Stomach (tissue), 9 donors: ENCODE measurements around the gene THAP6. TPM values are rescaled to one million over a fixed set of nuclear protein-coding genes. Genes with fewer than 3 reads are reported as not detected.
A peak's percentile ranks its signal among the peaks of the same experiment; 100 is the strongest.
"Not testable (repeated sequence)": the region's sequence is repeated elsewhere in the genome, so short reads cannot be mapped to it uniquely, and the experiment has no call there.

Experiments used
- DNase-seq, 2 donors: peaks; one replicate each; pipeline versions ENCODE4 v3.0.0 to v3.0.0-alpha.2; 2013 to 2019
- H3K27ac ChIP-seq, 5 donors: fragments of 200-600 bp in 4 of 5; sonication (generic) in 4 of 5; one replicate each; pipeline ENCODE4 v1.5.1; 2013 to 2019; ENCODE audit warnings: mild to moderate bottlenecking in 1 of 5, moderate library complexity in 1 of 5
- H3K27me3 ChIP-seq, 3 donors: fragments of 200-600 bp; sonication (generic); one replicate each; pipeline ENCODE4 v1.5.1; 2017 to 2019; ENCODE audit warnings: mixed run types in 1 of 3
- H3K36me3 ChIP-seq, 4 donors: fragments of 200-600 bp; sonication (generic); 1 replicate in 3 of 4; 2 replicates in 1 of 4; pipeline ENCODE4 v1.5.1; 2016 to 2019
- H3K4me1 ChIP-seq, 4 donors: fragments of 200-600 bp; sonication (generic); one replicate each; pipeline ENCODE4 v1.5.1; 2016 to 2019
- H3K4me3 ChIP-seq, 4 donors: fragments of 200-600 bp; sonication (generic) in 3 of 4; one replicate each; pipeline ENCODE4 v1.5.1; 2016 to 2019; ENCODE audit warnings: mild to moderate bottlenecking in 1 of 4
- H3K9me3 ChIP-seq, 4 donors: fragments of 200-600 bp; sonication (generic); one replicate each; pipeline ENCODE4 v1.5.1; 2016 to 2019
- CTCF ChIP-seq, 7 experiments: fragments of 450-650 bp in 4 of 7; fragments of 200-600 bp in 3 of 7; sonication (generic) in 3 of 7; IDR thresholded peaks; one replicate each; pipeline ENCODE4 v1.5.1; 2016 to 2019; ENCODE audit warnings: antibody characterized with exemption in 7 of 7, control low read depth in 2 of 7, mild to moderate bottlenecking in 1 of 7
- EP300 ChIP-seq: sonication (generic); formaldehyde crosslinking; IDR thresholded peaks from one replicate; pipeline ENCODE4 v1.6.1; 2017; ENCODE audit warnings: antibody characterized with exemption
- POLR2A ChIP-seq, 4 donors: fragments of 450-650 bp; IDR thresholded peaks; one replicate each; pipeline ENCODE4 v1.6.1; 2016; ENCODE audit warnings: antibody characterized with exemption in 4 of 4, control low read depth in 2 of 4, mild to moderate bottlenecking in 1 of 4, moderate library complexity in 1 of 4
- POLR2AphosphoS5 ChIP-seq, 3 donors: sonication (generic); formaldehyde crosslinking; IDR thresholded peaks; one replicate each; pipeline ENCODE4 v1.6.1; 2016; ENCODE audit warnings: antibody characterized with exemption in 3 of 3
- WGBS, 5 donors: extraction: QIAGEN DNeasy Blood & Tissue Kit in 3 of 5; methylation state at CpG; one replicate each; pipeline versions ENCODE4 v1.1.5 to v1.1.7; 2013 to 2018; 5-methylcytosine and 5-hydroxymethylcytosine counted together
- intact Hi-C: fragments of 100-400 bp; cut with DNase I; formaldehyde crosslinking; loops from one replicate; pipeline ENCODE4 v1.15.1; 2023; ENCODE audit warnings: low total_unique reads
- polyA plus RNA-seq, 3 donors: library from polyadenylated mRNA; stranded (reverse); fragments of 200-250 nt; gene quantifications; one replicate each; pipeline ENCODE4 v1.2.3, GENCODE V29; 2013
- total RNA-seq, 5 donors: library from RNA; depleted of rRNA; stranded (reverse); fragments of >200 nt; gene quantifications; one replicate each; pipeline versions ENCODE4 v1.1.0 to v1.2.3, GENCODE V29; 2014 to 2016
- donor health status: healthy with polysubstance abuse.
- donor health status: Bipolar disorder and iron deficiency.
- donor health status: healthy.

Gene THAP6
- total and polyA plus RNA-seq, 8 donors: 2.0 to 30.3 (median 6.9) TPM; not detected in 1

GRCh38 chr4:75499900-75500299 is 14.4 kb upstream of the THAP6 start:
- intact Hi-C loops: no loop called here
- Histone ChIP-seq H3K4me3 (no peak overlapping the region), H3K27me3 (no peaks in the 10 kb centered on the region), H3K27ac (no peak overlapping the region), H3K4me1 (peaks cover 0 to 32% (median 14%) of the 10 kb centered on the region in 4 donors), H3K9me3 (no peaks in the 10 kb centered on the region), H3K36me3 (peaks cover 16 to 71% (median 61%) of the 10 kb centered on the region in 4 donors)
- TF ChIP-seq POLR2AphosphoS5 (IDR thresholded peaks at IDR 0.05): no peak
- WGBS, 5 donors: 94 to 99% (median 97%) methylated on average over 2 of the region's 2 CpGs
- no peak for DNase-seq

GRCh38 chr4:75502671-75503070 is 11.6 kb upstream of the THAP6 start:
- no peaks in the 10 kb centered on the region for H3K27me3 ChIP-seq
- H3K4me1 ChIP-seq: peaks cover 4 to 26% (median 11%) of the 10 kb centered on the region in 4 donors
- H3K27ac ChIP-seq: no peak overlapping the region
- intact Hi-C loops: no loop called here
- TF ChIP-seq POLR2AphosphoS5 (IDR thresholded peaks at IDR 0.05) (no peak), CTCF (IDR thresholded peaks at IDR 0.05) (no peak), EP300 (no peak)
- DNase-seq: no peak
- no peaks in the 10 kb centered on the region for H3K9me3 ChIP-seq
- H3K36me3 ChIP-seq: peaks cover 16 to 88% (median 65%) of the 10 kb centered on the region in 4 donors
- no peak overlapping the region for H3K4me3 ChIP-seq
- WGBS, 5 donors: 92 to 97% (median 94%) methylated on average over 2 of the region's 2 CpGs

- intact Hi-C loops: no loop called here
- Histone ChIP-seq H3K36me3 (peaks cover 11 to 69% (median 47%) of the 10 kb centered on the region in 4 donors), H3K4me3 (no peak overlapping the region), H3K27me3 (no peaks in the 10 kb centered on the region), H3K27ac (no peak overlapping the region), H3K9me3 (no peaks in the 10 kb centered on the region), H3K4me1 (peaks cover 4 to 53% (median 29%) of the 10 kb centered on the region in 4 donors)
- 41 to 67% (median 52%) methylated on average over 2 of the region's 2 CpGs for WGBS, 5 donors
- DNase-seq: no peak
- TF ChIP-seq POLR2A (IDR thresholded peaks at IDR 0.05): no peak
- TF ChIP-seq CTCF (IDR thresholded peaks at IDR 0.05): no peak
- no peak for TF ChIP-seq POLR2AphosphoS5 (IDR thresholded peaks at IDR 0.05)
- no peak for TF ChIP-seq EP300
Measured at GRCh38 chr4:75505630-75506029, 8.6 kb upstream of the THAP6 start.

GRCh38 chr4:75509592-75509991 is 4.7 kb upstream of the THAP6 start:
- H3K4me3 ChIP-seq, DNase-seq, H3K9me3 ChIP-seq, H3K27me3 ChIP-seq, H3K27ac ChIP-seq, intact Hi-C loops: not testable (repeated sequence)
- 62 to 79% (median 68%) methylated on average over 4 of the region's 4 CpGs for WGBS, 5 donors
- Histone ChIP-seq H3K4me1 (peaks cover 30 to 76% (median 53%) of the 10 kb centered on the region in 4 donors), H3K36me3 (peaks cover 0 to 35% (median 19%) of the 10 kb centered on the region in 4 donors)

- Histone ChIP-seq H3K27ac (peak overlapping the region in 3 of 5 donors; percentile 93 to 99 (median 97)), H3K4me1 (peaks cover 31 to 72% (median 60%) of the 10 kb centered on the region in 4 donors), H3K9me3 (no peaks in the 10 kb centered on the region), H3K4me3 (peak overlapping the region in 2 of 4 donors; percentile 82 to 91), H3K27me3 (no peaks in the 10 kb centered on the region), H3K36me3 (peaks cover 3 to 16% (median 8%) of the 10 kb centered on the region in 4 donors)
- intact Hi-C loops: no loop called here
- peak in 1 of 2 donors; percentile 6 for DNase-seq
- 60 to 71% (median 62%) methylated on average over 3 of the region's 3 CpGs for WGBS, 5 donors
- TF ChIP-seq POLR2AphosphoS5 (IDR thresholded peaks at IDR 0.05): no peak
- TF ChIP-seq POLR2A (IDR thresholded peaks at IDR 0.05): no peak
- no peak for TF ChIP-seq CTCF (IDR thresholded peaks at IDR 0.05)
- TF ChIP-seq EP300: no peak
Measured at GRCh38 chr4:75511841-75512240, 2.4 kb upstream of the THAP6 start.
